Measurements from ENCODE around the gene DYRK1A. TPM values are rescaled to one million over a fixed set of nuclear protein-coding genes. Genes with fewer than 3 reads are reported as not detected.

Gene DYRK1A
- total RNA-seq, 2 experiments from 2014 or later = 58.4 to 65.1 TPM

GRCh38 chr21:37450445-37450941 lies 83.9 kb downstream of the DYRK1A start:
- intact Hi-C loops (cut with micrococcal nuclease; ENCODE audit: unreplicated experiment) = no loop called here

GRCh38 chr21:37451446-37451845 lies 84.9 kb downstream of the DYRK1A start:
- no peak overlapping the region for H3K27ac ChIP-seq (ENCODE audit: low read depth, low read length, poor library complexity, severe bottlenecking)

More at GRCh38 chr21:37450445-37450941, 83.9 kb downstream of the DYRK1A start:
- CTCF ChIA-PET (ENCODE audit: unreplicated experiment) = no interaction called here
- Histone ChIP-seq H4K20me1 (ENCODE audit: insufficient read depth, low read length) (peaks cover 18% of the 10 kb centered on the region; the same call in 1 of the 2 replicates), H2AFZ (ENCODE audit: low read length) (no peak overlapping the region), H3K9me2 (ENCODE audit: insufficient read depth, low read length) (no peaks in the 10 kb centered on the region), H3K36me3 (ENCODE audit: insufficient read depth, low read length) (peaks cover 21% of the 10 kb centered on the region; the same call in 1 of the 2 replicates), H3K27ac (ENCODE audit: low read depth, low read length, poor library complexity, severe bottlenecking) (no peak overlapping the region), H3K4me3 (ENCODE audit: low read depth, low read length, poor library complexity, severe bottlenecking) (no peak overlapping the region), H3K4me1 (ENCODE audit: insufficient read depth, low read length, poor library complexity, severe bottlenecking) (peaks cover 4% of the 10 kb centered on the region), H3K4me2 (ENCODE audit: low read length) (no peak overlapping the region), H3K9me3 (ENCODE audit: low read length) (no peaks in the 10 kb centered on the region), H3K79me2 (ENCODE audit: insufficient read depth, low read depth, low read length) (peaks cover 95% of the 10 kb centered on the region)
- no TSS peak for BruUV-seq (replicated peaks)
- DNase-seq (ENCODE audit: low spot score) = no peak
- POLR2A ChIA-PET = no interaction called here
- TF ChIP-seq EZH2phosphoT487 (IDR thresholded peaks at IDR 0.05; ENCODE audit: borderline replicate concordance, low read depth, low read length) = no peak
- TF ChIP-seq, protein P1, sequence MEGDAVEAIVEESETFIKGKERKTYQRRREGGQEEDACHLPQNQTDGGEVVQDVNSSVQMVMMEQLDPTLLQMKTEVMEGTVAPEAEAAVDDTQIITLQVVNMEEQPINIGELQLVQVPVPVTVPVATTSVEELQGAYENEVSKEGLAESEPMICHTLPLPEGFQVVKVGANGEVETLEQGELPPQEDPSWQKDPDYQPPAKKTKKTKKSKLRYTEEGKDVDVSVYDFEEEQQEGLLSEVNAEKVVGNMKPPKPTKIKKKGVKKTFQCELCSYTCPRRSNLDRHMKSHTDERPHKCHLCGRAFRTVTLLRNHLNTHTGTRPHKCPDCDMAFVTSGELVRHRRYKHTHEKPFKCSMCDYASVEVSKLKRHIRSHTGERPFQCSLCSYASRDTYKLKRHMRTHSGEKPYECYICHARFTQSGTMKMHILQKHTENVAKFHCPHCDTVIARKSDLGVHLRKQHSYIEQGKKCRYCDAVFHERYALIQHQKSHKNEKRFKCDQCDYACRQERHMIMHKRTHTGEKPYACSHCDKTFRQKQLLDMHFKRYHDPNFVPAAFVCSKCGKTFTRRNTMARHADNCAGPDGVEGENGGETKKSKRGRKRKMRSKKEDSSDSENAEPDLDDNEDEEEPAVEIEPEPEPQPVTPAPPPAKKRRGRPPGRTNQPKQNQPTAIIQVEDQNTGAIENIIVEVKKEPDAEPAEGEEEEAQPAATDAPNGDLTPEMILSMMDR (conservative IDR thresholded peaks at IDR 0.05; ENCODE audit: low read length) = no peak

More at GRCh38 chr21:37451446-37451845, 84.9 kb downstream of the DYRK1A start:
- no peak for DNase-seq (ENCODE audit: low spot score)
- no peaks in the 10 kb centered on the region for H3K9me2 ChIP-seq (ENCODE audit: insufficient read depth, low read length)
- peaks cover 94% of the 10 kb centered on the region for H3K79me2 ChIP-seq (ENCODE audit: insufficient read depth, low read depth, low read length)
- BruUV-seq (replicated peaks) = no TSS peak
- H4K20me1 ChIP-seq (ENCODE audit: insufficient read depth, low read length) = peaks cover 14% of the 10 kb centered on the region; the same call in 1 of the 2 replicates
- POLR2A ChIA-PET = interaction anchor here (0.6 to 1.0 kb wide), 3 partner anchors 13 to 45 kb away, joined by 3 read pairs; no protein-coding TSS in a partner anchor
- intact Hi-C loops (cut with micrococcal nuclease; ENCODE audit: unreplicated experiment) = no loop called here
- H2AFZ ChIP-seq (ENCODE audit: low read length) = no peak overlapping the region
- H3K4me1 ChIP-seq (ENCODE audit: insufficient read depth, low read length, poor library complexity, severe bottlenecking) = peaks cover 4% of the 10 kb centered on the region
- no peak overlapping the region for H3K4me2 ChIP-seq (ENCODE audit: low read length)
- CTCF ChIA-PET (ENCODE audit: unreplicated experiment) = no interaction called here
- TF ChIP-seq, protein P1 (conservative IDR thresholded peaks at IDR 0.05; ENCODE audit: low read length) = no peak
- TF ChIP-seq EZH2phosphoT487 (IDR thresholded peaks at IDR 0.05; ENCODE audit: borderline replicate concordance, low read depth, low read length) = no peak
- no peak overlapping the region for H3K4me3 ChIP-seq (ENCODE audit: low read depth, low read length, poor library complexity, severe bottlenecking)
- no peaks in the 10 kb centered on the region for H3K9me3 ChIP-seq (ENCODE audit: low read length)
- peaks cover 21% of the 10 kb centered on the region; the same call in 1 of the 2 replicates for H3K36me3 ChIP-seq (ENCODE audit: insufficient read depth, low read length)
